GM12872 (cell line): ENCODE results near the gene BCL2L11.

Experiments used
- TF ChIP-seq, protein P1 (sequence below): IDR thresholded peaks from 3 replicates; pipeline ENCODE4 v1.5.1; 2011; ENCODE audit warnings: low read depth, mild to moderate bottlenecking, low read length, moderate library complexity; ENCODE audit not compliant: insufficient read depth

The BCL2L11 gene

GRCh38 chr2:111111101-111111755, 9.5 kb upstream of the BCL2L11 start:
- TF ChIP-seq, protein P1, sequence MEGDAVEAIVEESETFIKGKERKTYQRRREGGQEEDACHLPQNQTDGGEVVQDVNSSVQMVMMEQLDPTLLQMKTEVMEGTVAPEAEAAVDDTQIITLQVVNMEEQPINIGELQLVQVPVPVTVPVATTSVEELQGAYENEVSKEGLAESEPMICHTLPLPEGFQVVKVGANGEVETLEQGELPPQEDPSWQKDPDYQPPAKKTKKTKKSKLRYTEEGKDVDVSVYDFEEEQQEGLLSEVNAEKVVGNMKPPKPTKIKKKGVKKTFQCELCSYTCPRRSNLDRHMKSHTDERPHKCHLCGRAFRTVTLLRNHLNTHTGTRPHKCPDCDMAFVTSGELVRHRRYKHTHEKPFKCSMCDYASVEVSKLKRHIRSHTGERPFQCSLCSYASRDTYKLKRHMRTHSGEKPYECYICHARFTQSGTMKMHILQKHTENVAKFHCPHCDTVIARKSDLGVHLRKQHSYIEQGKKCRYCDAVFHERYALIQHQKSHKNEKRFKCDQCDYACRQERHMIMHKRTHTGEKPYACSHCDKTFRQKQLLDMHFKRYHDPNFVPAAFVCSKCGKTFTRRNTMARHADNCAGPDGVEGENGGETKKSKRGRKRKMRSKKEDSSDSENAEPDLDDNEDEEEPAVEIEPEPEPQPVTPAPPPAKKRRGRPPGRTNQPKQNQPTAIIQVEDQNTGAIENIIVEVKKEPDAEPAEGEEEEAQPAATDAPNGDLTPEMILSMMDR: no peak

GRCh38 chr2:111113838-111114237, 6.9 kb upstream of the BCL2L11 start:
- TF ChIP-seq, protein P1: no peak

GRCh38 chr2:111116011-111116746, 4.5 kb upstream of the BCL2L11 start:
- TF ChIP-seq, protein P1: no peak

GRCh38 chr2:111116843-111117597, 3.7 kb upstream of the BCL2L11 start:
- TF ChIP-seq, protein P1: peak; percentile 84

- TF ChIP-seq, protein P1: no peak
These were observed 2.9 kb upstream of the BCL2L11 start for GRCh38 chr2:111117598-111118480.

- TF ChIP-seq, protein P1: no peak
These were observed 2.2 kb upstream of the BCL2L11 start for GRCh38 chr2:111118481-111118980.
